HepG2 (cell line): Measurements from ENCODE around the gene AMIGO2. TPM values are rescaled to one million over a fixed set of nuclear protein-coding genes. Genes with fewer than 3 reads are reported as not detected.

ENCODE experiments used
- ATAC-seq: fragments of 200-7000 bp; cut with Tn5 transposase; 3 replicates; pipeline ENCODE4 v1.9.1; 2020; ENCODE audit warnings: mild to moderate bottlenecking, moderate library complexity
- BruUV-seq: library from RNA; stranded (reverse); fragments of 400-500 nt; replicated peaks from 2 replicates; lab custom pipeline; 2021; lab: Mats Ljungman, UMichigan
- CTCF ChIA-PET: fragments of 300-600 bp; formaldehyde crosslinking; extraction: SDS; loops from one replicate; lab custom pipeline; 2021; ENCODE audit warnings: low total read pairs, inconsistent platforms, low intra/inter-chr PET ratio; lab: Yijun Ruan, JAX
- POLR2A ChIA-PET: fragments of 350-600 bp; sonication (Branson Sonifier 250); formaldehyde crosslinking; loops from one replicate; lab custom pipeline; 2020; ENCODE audit warnings: antibody characterized with exemption, inconsistent platforms; lab: Yijun Ruan, JAX
- DNase-seq: peaks from one replicate; pipeline ENCODE4 v3.0.0-alpha.2; 2015; ENCODE audit warnings: low spot score
- FAIRE-seq: peaks from 3 replicates; lab custom pipeline; 2011; peaks lifted over from hg19 to GRCh38; lab: Jason Lieb, UNC
- H2AFZ ChIP-seq: one replicate; pipeline ENCODE4 v1.6.1; 2011; ENCODE audit warnings: low read length, inconsistent platforms
- H3K27ac ChIP-seq: fragments of 300-600 bp; 3 replicates; pipeline ENCODE4 v1.8.0; 2011; ENCODE audit warnings: mixed run types, mild to moderate bottlenecking, mixed read lengths, low read length, inconsistent platforms; ENCODE audit not compliant: insufficient read depth; ENCODE audit errors: extremely low read length
- H3K27me3 ChIP-seq, 2 experiments: fragments of 200-600 bp in 1 of 2; 2 replicates in 1 of 2; 3 replicates in 1 of 2; pipeline versions ENCODE4 v1.6.0 to v1.8.0; 2011; ENCODE audit warnings: low read length in 2 of 2, mild to moderate bottlenecking in 2 of 2, moderate library complexity in 2 of 2, inconsistent platforms in 1 of 2; ENCODE audit not compliant: insufficient read depth in 2 of 2, control insufficient read depth in 1 of 2
- H3K36me3 ChIP-seq, 2 experiments: fragments of 200-600 bp in 1 of 2; replicated peaks in 1 of 2; 2 replicates in 1 of 2; 3 replicates in 1 of 2; pipeline versions ENCODE4 v1.5.1 to v1.8.0; 2011; ENCODE audit warnings: low read length in 2 of 2, inconsistent platforms in 1 of 2; ENCODE audit not compliant: insufficient read depth in 2 of 2, control insufficient read depth in 1 of 2
- H3K4me1 ChIP-seq: 2 replicates; pipeline ENCODE4 v1.5.1; 2012; ENCODE audit warnings: low read length, inconsistent platforms; ENCODE audit not compliant: insufficient read depth
- H3K4me2 ChIP-seq: 2 replicates; pipeline ENCODE4 v1.6.0; 2011; ENCODE audit warnings: low read depth, low read length, inconsistent platforms
- H3K4me3 ChIP-seq, 3 experiments: fragments of 200-600 bp in 1 of 3; sonication (generic), shearing (Covaris generic) in 1 of 3; replicated peaks in 1 of 3; 2 replicates each; pipeline ENCODE4 v1.5.1; 2011 to 2016; ENCODE audit warnings: low read length in 3 of 3, inconsistent platforms in 2 of 3, low read depth in 2 of 3, mild to moderate bottlenecking in 2 of 3, control low read depth in 1 of 3, mixed read lengths in 1 of 3; ENCODE audit not compliant: insufficient read depth in 1 of 3
- H3K79me2 ChIP-seq: one replicate; pipeline ENCODE4 v1.6.1; 2011; ENCODE audit warnings: low read length, inconsistent platforms; ENCODE audit not compliant: insufficient read depth
- H3K9ac ChIP-seq: 2 replicates; pipeline ENCODE4 v1.6.0; 2011; ENCODE audit warnings: mild to moderate bottlenecking, low read depth, low read length, inconsistent platforms; ENCODE audit not compliant: insufficient read depth
- H3K9me3 ChIP-seq: 2 replicates; pipeline ENCODE4 v1.5.1; 2012; ENCODE audit warnings: mild to moderate bottlenecking, low read length
- H4K20me1 ChIP-seq: 2 replicates; pipeline ENCODE4 v1.6.0; 2011; ENCODE audit warnings: inconsistent platforms, mild to moderate bottlenecking, low read length, moderate library complexity; ENCODE audit not compliant: insufficient read depth
- FOXO4 ChIP-seq: sonication (generic); formaldehyde crosslinking; conservative IDR thresholded peaks from 2 replicates; pipeline ENCODE4 v1.8.1; 2023; ENCODE audit warnings: missing genetic modification reagents
- JUND ChIP-seq: sonication (generic); formaldehyde crosslinking; IDR thresholded peaks from 2 replicates; pipeline ENCODE4 v1.8.0; 2022; ENCODE audit warnings: mild to moderate bottlenecking, missing genetic modification reagents
- KLF9 ChIP-seq: IDR thresholded peaks from 2 replicates; pipeline ENCODE4 v1.6.1; 2016; ENCODE audit warnings: low read depth
- KMT2A ChIP-seq: sonication (generic); formaldehyde crosslinking; IDR thresholded peaks from 2 replicates; pipeline ENCODE4 v1.4.0; 2020; ENCODE audit warnings: missing genetic modification reagents
- RERE ChIP-seq: IDR thresholded peaks from 2 replicates; pipeline ENCODE4 v1.6.1; 2016; ENCODE audit warnings: low read depth, missing genetic modification reagents, missing compliant biosample characterization
- RFX3 ChIP-seq: IDR thresholded peaks from 2 replicates; pipeline ENCODE4 v1.6.1; 2016; ENCODE audit warnings: missing biosample characterization, missing genetic modification reagents
- ZNF556 ChIP-seq: sonication (generic); formaldehyde crosslinking; IDR thresholded peaks from 2 replicates; pipeline ENCODE4 v1.4.0; 2020; ENCODE audit warnings: mild to moderate bottlenecking, missing genetic modification reagents, borderline replicate concordance
- ZNF703 ChIP-seq: sonication (generic); formaldehyde crosslinking; IDR thresholded peaks from 2 replicates; pipeline ENCODE4 v1.5.1; 2020; ENCODE audit warnings: missing genetic modification reagents, mild to moderate bottlenecking, moderate library complexity, borderline replicate concordance
- WGBS: methylation state at CpG from one replicate; pipeline ENCODE4 v1.1.6; 2017; ENCODE audit warnings: low lambda C conversion rate; 5-methylcytosine and 5-hydroxymethylcytosine counted together
- in situ Hi-C: cut with HindIII; loops from 2 replicates; pipeline ENCODE4 v1.10.0; 2017; ENCODE audit warnings: low pct_unique_long_range_greater_than_20kb; ENCODE audit not compliant: extremely low pct_ligation_motif_present
- intact Hi-C: fragments of 100-400 bp; cut with micrococcal nuclease; formaldehyde crosslinking; loops from one replicate; pipeline ENCODE4 v1.10.0; 2022; ENCODE audit not compliant: unreplicated experiment
- polyA plus RNA-seq, 8 experiments: library from polyadenylated mRNA; depleted of rRNA in 3 of 8; stranded (reverse) in 7 of 8; unstranded in 1 of 8; fragments of >200 nt; fragmentation: Illumina TruSeq in 4 of 8; extraction: Trizol in 4 of 8; gene quantifications; 2 replicates each; pipeline versions ENCODE4 v1.2.1 to v1.2.3, GENCODE V29; 2011 to 2016; ENCODE audit warnings: low read depth in 4 of 8, missing spikeins in 1 of 8, mixed read lengths in 1 of 8; ENCODE audit not compliant: insufficient read depth in 1 of 8
- total RNA-seq, 5 experiments: library from RNA; depleted of rRNA; stranded (reverse); fragments of >200 nt; fragmentation: Illumina TruSeq; extraction: Trizol; gene quantifications; 2 replicates each; pipeline ENCODE4 v1.2.3, GENCODE V29; 2016; ENCODE audit warnings: low read depth in 1 of 5
- TF ChIP-seq, protein P1 (sequence below): IDR thresholded peaks from 2 replicates; pipeline ENCODE4 v1.6.1; 2016; ENCODE audit warnings: low read depth, borderline replicate concordance
- TF ChIP-seq, protein P2 (sequence below): sonication (generic); formaldehyde crosslinking; IDR thresholded peaks from 2 replicates; pipeline ENCODE4 v1.4.0; 2020; ENCODE audit warnings: low read depth, mild to moderate bottlenecking, missing genetic modification reagents
- TF ChIP-seq, protein P3 (sequence below): sonication (generic); formaldehyde crosslinking; IDR thresholded peaks from 2 replicates; pipeline ENCODE4 v1.5.0; 2020; ENCODE audit warnings: missing genetic modification reagents, mild to moderate bottlenecking, borderline replicate concordance
- TF ChIP-seq, protein P4 (sequence below): sonication (generic); formaldehyde crosslinking; IDR thresholded peaks from 2 replicates; pipeline ENCODE4 v1.8.1; 2022; ENCODE audit warnings: mild to moderate bottlenecking, missing genetic modification reagents

AMIGO2 gene
- total and polyA plus RNA-seq, 2 of the 13 experiments (the other 11 are each of a cell fraction or from before 2014, with no cell fraction given), result not detected

DNA sequence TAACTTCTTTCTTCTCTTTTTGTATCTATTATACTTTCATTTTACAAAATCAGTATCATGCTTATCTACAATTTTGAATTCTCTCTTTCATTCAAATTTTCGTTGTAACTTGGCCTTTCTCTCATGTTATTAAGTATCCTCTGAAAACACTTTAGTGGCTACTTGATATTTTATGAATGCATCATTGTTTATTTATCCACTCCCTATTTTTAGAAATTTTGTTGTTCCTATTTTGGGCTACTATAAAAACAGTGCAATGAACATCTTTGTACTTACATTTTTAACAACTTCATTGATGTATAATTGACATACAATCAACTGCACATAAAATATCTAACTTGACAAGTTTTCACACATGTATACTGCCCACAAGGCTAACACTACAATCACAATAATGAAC is 44.0 kb upstream of the AMIGO2 start (continued):
- TF ChIP-seq, protein P1, sequence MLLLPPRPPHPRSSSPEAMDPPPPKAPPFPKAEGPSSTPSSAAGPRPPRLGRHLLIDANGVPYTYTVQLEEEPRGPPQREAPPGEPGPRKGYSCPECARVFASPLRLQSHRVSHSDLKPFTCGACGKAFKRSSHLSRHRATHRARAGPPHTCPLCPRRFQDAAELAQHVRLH, result no peak
- no peak for TF ChIP-seq ZNF703 (CRISPR knock-in tag)

- in situ Hi-C loops (no loop called here), intact Hi-C loops (no loop called here)
- H3K4me2 ChIP-seq, result no peak overlapping the region
- H3K9me3 ChIP-seq, result no peaks in the 10 kb centered on the region
- DNase-seq (no peak), FAIRE-seq (no peak), ATAC-seq (no peak)
- H2AFZ ChIP-seq, result no peak overlapping the region
- no peaks in the 10 kb centered on the region; a peak in 1 of 5 replicates for H3K27me3 ChIP-seq
- ChIA-PET POLR2A (no interaction called here), CTCF (no interaction called here)
- no peak overlapping the region for H3K9ac ChIP-seq
- WGBS, result 72% methylated on average over 1 of the region's 1 CpG
- no peaks in the 10 kb centered on the region for H3K36me3 ChIP-seq
- H4K20me1 ChIP-seq, result no peaks in the 10 kb centered on the region
- H3K79me2 ChIP-seq, result no peaks in the 10 kb centered on the region
- no peak overlapping the region for H3K4me3 ChIP-seq
- H3K27ac ChIP-seq, result no peak overlapping the region
- no TSS peak for BruUV-seq
- no peaks in the 10 kb centered on the region for H3K4me1 ChIP-seq
- no peak for TF ChIP-seq KLF9 (CRISPR knock-in tag)
- TF ChIP-seq RFX3 (CRISPR knock-in tag), result no peak
- TF ChIP-seq, protein P2, sequence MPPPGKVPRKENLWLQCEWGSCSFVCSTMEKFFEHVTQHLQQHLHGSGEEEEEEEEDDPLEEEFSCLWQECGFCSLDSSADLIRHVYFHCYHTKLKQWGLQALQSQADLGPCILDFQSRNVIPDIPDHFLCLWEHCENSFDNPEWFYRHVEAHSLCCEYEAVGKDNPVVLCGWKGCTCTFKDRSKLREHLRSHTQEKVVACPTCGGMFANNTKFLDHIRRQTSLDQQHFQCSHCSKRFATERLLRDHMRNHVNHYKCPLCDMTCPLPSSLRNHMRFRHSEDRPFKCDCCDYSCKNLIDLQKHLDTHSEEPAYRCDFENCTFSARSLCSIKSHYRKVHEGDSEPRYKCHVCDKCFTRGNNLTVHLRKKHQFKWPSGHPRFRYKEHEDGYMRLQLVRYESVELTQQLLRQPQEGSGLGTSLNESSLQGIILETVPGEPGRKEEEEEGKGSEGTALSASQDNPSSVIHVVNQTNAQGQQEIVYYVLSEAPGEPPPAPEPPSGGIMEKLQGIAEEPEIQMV, result no peak
- TF ChIP-seq, protein P3, sequence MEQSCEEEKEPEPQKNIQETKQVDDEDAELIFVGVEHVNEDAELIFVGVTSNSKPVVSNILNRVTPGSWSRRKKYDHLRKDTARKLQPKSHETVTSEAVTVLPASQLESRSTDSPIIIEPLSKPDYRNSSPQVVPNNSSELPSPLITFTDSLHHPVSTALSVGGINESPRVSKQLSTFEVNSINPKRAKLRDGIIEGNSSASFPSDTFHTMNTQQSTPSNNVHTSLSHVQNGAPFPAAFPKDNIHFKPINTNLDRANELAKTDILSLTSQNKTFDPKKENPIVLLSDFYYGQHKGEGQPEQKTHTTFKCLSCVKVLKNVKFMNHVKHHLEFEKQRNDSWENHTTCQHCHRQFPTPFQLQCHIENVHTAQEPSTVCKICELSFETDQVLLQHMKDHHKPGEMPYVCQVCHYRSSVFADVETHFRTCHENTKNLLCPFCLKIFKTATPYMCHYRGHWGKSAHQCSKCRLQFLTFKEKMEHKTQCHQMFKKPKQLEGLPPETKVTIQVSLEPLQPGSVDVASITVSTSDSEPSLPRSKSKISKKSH (CRISPR knock-in tag), result no peak
- TF ChIP-seq, protein P4, sequence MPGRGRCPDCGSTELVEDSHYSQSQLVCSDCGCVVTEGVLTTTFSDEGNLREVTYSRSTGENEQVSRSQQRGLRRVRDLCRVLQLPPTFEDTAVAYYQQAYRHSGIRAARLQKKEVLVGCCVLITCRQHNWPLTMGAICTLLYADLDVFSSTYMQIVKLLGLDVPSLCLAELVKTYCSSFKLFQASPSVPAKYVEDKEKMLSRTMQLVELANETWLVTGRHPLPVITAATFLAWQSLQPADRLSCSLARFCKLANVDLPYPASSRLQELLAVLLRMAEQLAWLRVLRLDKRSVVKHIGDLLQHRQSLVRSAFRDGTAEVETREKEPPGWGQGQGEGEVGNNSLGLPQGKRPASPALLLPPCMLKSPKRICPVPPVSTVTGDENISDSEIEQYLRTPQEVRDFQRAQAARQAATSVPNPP, result no peak
- TF ChIP-seq RERE (CRISPR knock-in tag), result no peak
- TF ChIP-seq FOXO4 (CRISPR knock-in tag), result no peak
- TF ChIP-seq ZNF556 (CRISPR knock-in tag), result no peak
- no peak for TF ChIP-seq KMT2A (CRISPR knock-in tag)
- TF ChIP-seq JUND (CRISPR knock-in tag), result no peak
These were observed 42.8 kb upstream of the AMIGO2 start for GRCh38 chr12:47122602-47123001.
